Measurements from ENCODE around the gene BTNL9. TPM values are rescaled to one million over a fixed set of nuclear protein-coding genes. Genes with fewer than 3 reads are reported as not detected.

Gene BTNL9
- total RNA-seq, 4 donors from 2014 or later, result 2.5 to 96.5 (median 15.4) TPM

DNA sequence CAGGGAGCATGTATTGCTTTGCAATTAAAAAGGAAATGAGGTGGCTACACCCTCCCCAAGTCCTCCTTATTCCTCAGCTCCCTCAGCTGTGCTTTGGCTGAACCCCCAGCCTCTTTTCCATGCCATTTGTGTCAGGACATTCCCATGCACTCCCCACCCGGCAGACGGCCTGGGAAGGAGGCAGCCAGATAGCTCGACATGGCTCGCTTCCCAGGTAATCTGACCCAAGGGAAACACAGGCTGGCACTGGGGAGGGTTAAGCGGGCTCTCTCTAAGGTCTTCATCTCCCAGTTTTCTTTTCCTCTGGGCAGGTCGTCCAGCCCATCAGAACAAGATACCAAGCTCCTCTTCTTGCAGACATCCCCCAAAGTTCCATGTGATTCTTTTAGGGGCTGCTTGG, 31.2 kb downstream of the BTNL9 start:
- Histone ChIP-seq H3K4me3 (no peak overlapping the region), H3K36me3 (no peaks in the 10 kb centered on the region), H3K9me3 (no peaks in the 10 kb centered on the region), H3K27ac (no peak overlapping the region), H3K4me1 (no peaks in the 10 kb centered on the region), H3K27me3 (peaks cover 67% of the 10 kb centered on the region)
- in situ Hi-C loops (cut with MboI; ENCODE audit: low pct_ligation_motif_present in 1 of 4, low pct_unique_long_range_greater_than_20kb in 1 of 4, low sequenced_read_pairs in 3 of 4) (no loop called here), intact Hi-C loops (cut with DNase I; ENCODE audit: low total_unique reads) (no loop called here)
- DNase-seq, result no peak
- TF ChIP-seq POLR2A (IDR thresholded peaks at IDR 0.05) (no peak), POLR2AphosphoS5 (IDR thresholded peaks at IDR 0.05) (no peak), EP300 (IDR thresholded peaks at IDR 0.05; ENCODE audit: low read depth) (no peak)
- TF ChIP-seq, protein P1, sequence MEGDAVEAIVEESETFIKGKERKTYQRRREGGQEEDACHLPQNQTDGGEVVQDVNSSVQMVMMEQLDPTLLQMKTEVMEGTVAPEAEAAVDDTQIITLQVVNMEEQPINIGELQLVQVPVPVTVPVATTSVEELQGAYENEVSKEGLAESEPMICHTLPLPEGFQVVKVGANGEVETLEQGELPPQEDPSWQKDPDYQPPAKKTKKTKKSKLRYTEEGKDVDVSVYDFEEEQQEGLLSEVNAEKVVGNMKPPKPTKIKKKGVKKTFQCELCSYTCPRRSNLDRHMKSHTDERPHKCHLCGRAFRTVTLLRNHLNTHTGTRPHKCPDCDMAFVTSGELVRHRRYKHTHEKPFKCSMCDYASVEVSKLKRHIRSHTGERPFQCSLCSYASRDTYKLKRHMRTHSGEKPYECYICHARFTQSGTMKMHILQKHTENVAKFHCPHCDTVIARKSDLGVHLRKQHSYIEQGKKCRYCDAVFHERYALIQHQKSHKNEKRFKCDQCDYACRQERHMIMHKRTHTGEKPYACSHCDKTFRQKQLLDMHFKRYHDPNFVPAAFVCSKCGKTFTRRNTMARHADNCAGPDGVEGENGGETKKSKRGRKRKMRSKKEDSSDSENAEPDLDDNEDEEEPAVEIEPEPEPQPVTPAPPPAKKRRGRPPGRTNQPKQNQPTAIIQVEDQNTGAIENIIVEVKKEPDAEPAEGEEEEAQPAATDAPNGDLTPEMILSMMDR (IDR thresholded peaks at IDR 0.05), result no peak
- WGBS, 2 donors (ENCODE audit: low coverage in 1 of 2), result 40 to 57% methylated on average over 1 to 6 of the region's 6 CpGs

DNA sequence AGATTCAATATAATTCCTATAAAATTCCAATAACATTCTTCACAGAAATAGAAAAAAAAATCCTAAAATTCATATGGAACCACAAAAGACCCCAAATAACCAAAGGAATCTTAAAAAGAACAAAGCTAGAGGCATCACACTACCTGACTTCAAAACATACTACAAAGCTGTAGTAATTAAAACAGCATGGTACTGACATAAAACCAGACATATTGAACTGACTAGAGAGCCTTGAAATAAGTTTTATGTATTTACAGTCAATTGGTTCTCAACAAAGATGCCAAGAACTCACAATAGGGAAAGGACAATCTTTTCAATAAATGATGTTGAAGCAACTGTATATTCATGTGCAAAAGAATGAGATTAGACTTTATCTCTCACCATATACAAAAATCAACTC, 36.9 kb downstream of the BTNL9 start:
- TF ChIP-seq POLR2A (IDR thresholded peaks at IDR 0.05), result no peak
- TF ChIP-seq, protein P1 (IDR thresholded peaks at IDR 0.05), result no peak
- TF ChIP-seq EP300 (IDR thresholded peaks at IDR 0.05; ENCODE audit: low read depth), result no peak
- no peak for TF ChIP-seq POLR2AphosphoS5 (IDR thresholded peaks at IDR 0.05)
- in situ Hi-C loops (cut with MboI; ENCODE audit: low pct_ligation_motif_present in 1 of 4, low pct_unique_long_range_greater_than_20kb in 1 of 4, low sequenced_read_pairs in 3 of 4), result no loop called here
- Histone ChIP-seq H3K9me3 (peaks cover 3 to 7% of the 10 kb centered on the region in 2 donors), H3K4me1 (no peaks in the 10 kb centered on the region), H3K36me3 (no peaks in the 10 kb centered on the region), H3K27me3 (peaks cover 44% of the 10 kb centered on the region), H3K27ac (no peak overlapping the region), H3K4me3 (no peak overlapping the region)
- no peak for DNase-seq
- intact Hi-C loops (cut with DNase I; ENCODE audit: low total_unique reads), result no loop called here

DNA sequence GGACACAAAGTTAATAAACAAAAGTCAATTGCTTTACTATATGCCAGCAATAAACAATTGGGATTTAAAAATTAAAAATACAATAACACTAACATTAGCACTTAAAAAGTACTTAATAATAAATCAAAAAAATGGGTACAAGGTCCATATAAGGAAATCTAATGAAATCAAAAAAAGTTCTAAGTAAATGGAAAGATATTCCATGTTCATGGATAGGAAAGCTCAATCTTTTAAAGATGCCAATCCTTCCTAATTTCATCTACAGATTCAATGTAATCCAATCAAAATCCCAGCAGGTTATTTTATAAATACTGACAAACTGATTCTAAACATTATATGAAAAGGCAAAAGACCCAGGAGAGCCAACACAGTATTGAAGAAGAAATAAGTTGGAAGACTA, 41.9 kb downstream of the BTNL9 start:
- in situ Hi-C loops (cut with MboI; ENCODE audit: low pct_ligation_motif_present in 1 of 4, low pct_unique_long_range_greater_than_20kb in 1 of 4, low sequenced_read_pairs in 3 of 4) (no loop called here), intact Hi-C loops (cut with DNase I; ENCODE audit: low total_unique reads) (no loop called here)
- TF ChIP-seq POLR2A (IDR thresholded peaks at IDR 0.05) (no peak), POLR2AphosphoS5 (IDR thresholded peaks at IDR 0.05) (no peak), EP300 (IDR thresholded peaks at IDR 0.05; ENCODE audit: low read depth) (no peak)
- TF ChIP-seq, protein P1 (IDR thresholded peaks at IDR 0.05), result no peak
- Histone ChIP-seq H3K27ac (no peak overlapping the region), H3K36me3 (no peaks in the 10 kb centered on the region), H3K4me3 (no peak overlapping the region), H3K4me1 (no peaks in the 10 kb centered on the region), H3K27me3 (peaks cover 62% of the 10 kb centered on the region), H3K9me3 (peaks cover under 1 to 2% of the 10 kb centered on the region in 2 donors)
- DNase-seq, result no peak

DNA sequence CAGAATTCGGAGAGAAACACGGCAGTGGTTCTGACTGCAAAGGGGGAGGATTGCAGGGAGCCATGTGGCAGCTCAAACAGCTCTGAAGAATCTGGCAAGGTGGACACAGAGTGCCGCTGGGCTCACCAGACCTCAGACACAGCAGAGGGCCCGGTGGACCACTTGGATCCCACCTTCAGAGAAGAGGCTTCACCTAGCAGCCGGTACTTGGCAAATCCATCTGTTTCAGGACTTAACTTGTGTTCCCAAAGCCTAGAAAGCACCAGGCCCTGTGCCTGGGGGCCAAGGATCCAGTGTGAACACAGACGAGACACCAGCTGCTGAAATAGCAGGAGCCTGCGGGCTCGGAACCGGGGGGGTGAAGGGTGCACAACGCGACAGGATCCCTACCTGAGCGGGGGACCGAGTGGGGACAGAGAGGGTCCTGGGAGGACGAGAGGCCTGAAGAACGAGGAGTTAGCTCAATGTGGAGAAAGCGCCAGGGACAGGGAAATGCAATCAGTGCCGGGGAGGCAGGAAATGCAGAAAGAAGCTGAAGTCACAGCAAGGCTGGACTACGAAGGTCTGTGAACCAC, 44.6 kb downstream of the BTNL9 start:
- Histone ChIP-seq H3K4me3 (no peak overlapping the region), H3K9me3 (no peaks in the 10 kb centered on the region), H3K36me3 (no peaks in the 10 kb centered on the region), H3K27me3 (peaks cover 46% of the 10 kb centered on the region), H3K4me1 (no peaks in the 10 kb centered on the region), H3K27ac (no peak overlapping the region)
- intact Hi-C loops (cut with DNase I; ENCODE audit: low total_unique reads), result no loop called here
- TF ChIP-seq POLR2AphosphoS5 (IDR thresholded peaks at IDR 0.05) (no peak), EP300 (IDR thresholded peaks at IDR 0.05; ENCODE audit: low read depth) (no peak), POLR2A (IDR thresholded peaks at IDR 0.05) (no peak)
- TF ChIP-seq, protein P1 (IDR thresholded peaks at IDR 0.05), result no peak
- no peak for DNase-seq
- in situ Hi-C loops (cut with MboI; ENCODE audit: low pct_ligation_motif_present in 1 of 4, low pct_unique_long_range_greater_than_20kb in 1 of 4, low sequenced_read_pairs in 3 of 4), result no loop called here
- WGBS, 2 donors (ENCODE audit: low coverage in 1 of 2), result 58 to 75% methylated on average over 7 to 18 of the region's 18 CpGs

Data from transverse colon (tissue), 4 donors.